IMR-90 (cell line): ENCODE measurements around the gene HOXB9. TPM values are rescaled to one million over a fixed set of nuclear protein-coding genes. Genes with fewer than 3 reads are reported as not detected.
A peak's percentile ranks its signal among the peaks of the same experiment; 100 is the strongest.

Source experiments
- ATAC-seq: fragments of 200-7000 bp; cut with Tn5 transposase; 2 replicates; pipeline ENCODE4 v1.9.1; 2020; ENCODE audit warnings: low read depth, mild to moderate bottlenecking, moderate library complexity
- BruUV-seq: library from RNA; stranded (reverse); fragments of 400-500 nt; replicated peaks from 2 replicates; lab custom pipeline; 2021; lab: Mats Ljungman, UMichigan
- CTCF ChIA-PET: fragments of 300-600 bp; formaldehyde crosslinking; extraction: SDS; loops from one replicate; lab custom pipeline; 2021; ENCODE audit warnings: antibody characterized with exemption; lab: Yijun Ruan, JAX
- POLR2A ChIA-PET: fragments of 300-600 bp; sonication (Branson Sonifier 250); formaldehyde crosslinking; loops from one replicate; lab custom pipeline; 2022; ENCODE audit warnings: antibody characterized with exemption; ENCODE audit not compliant: unreplicated experiment; lab: Charles Lee
- DNase-seq: peaks from one replicate; pipeline ENCODE4 v3.0.0; 2013
- H2AFZ ChIP-seq: replicated peaks from 2 replicates; pipeline ENCODE3; 2013; ENCODE audit warnings: low read length, mild to moderate bottlenecking; ENCODE audit not compliant: poor library complexity
- H2AK5ac ChIP-seq: 2 replicates; pipeline ENCODE4 v1.6.1; 2013; ENCODE audit warnings: low read depth, low read length, inconsistent platforms
- H2AK9ac ChIP-seq: replicated peaks from 2 replicates; pipeline ENCODE3; 2013; ENCODE audit warnings: mild to moderate bottlenecking, low read depth, low read length, moderate library complexity; ENCODE audit not compliant: poor library complexity
- H2BK120ac ChIP-seq: 2 replicates; pipeline ENCODE4 v1.6.1; 2013; ENCODE audit warnings: low read depth, low read length, inconsistent platforms
- H2BK15ac ChIP-seq: 3 replicates; pipeline ENCODE4 v1.6.1; 2013; ENCODE audit warnings: low read depth, low read length, inconsistent platforms
- H2BK20ac ChIP-seq: 2 replicates; pipeline ENCODE4 v1.6.1; 2013; ENCODE audit warnings: low read depth, mild to moderate bottlenecking, inconsistent platforms, low read length, moderate library complexity
- H2BK5ac ChIP-seq: 2 replicates; pipeline ENCODE4 v1.6.1; 2013; ENCODE audit warnings: mild to moderate bottlenecking, low read depth, low read length, inconsistent platforms; ENCODE audit not compliant: poor library complexity, severe bottlenecking
- H3K14ac ChIP-seq: replicated peaks from 2 replicates; pipeline ENCODE4 v1.6.1; 2013; ENCODE audit warnings: low read depth, low read length, inconsistent platforms
- H3K18ac ChIP-seq: 2 replicates; pipeline ENCODE4 v1.6.1; 2013; ENCODE audit warnings: low read depth, low read length, control low read depth
- H3K23ac ChIP-seq: 2 replicates; pipeline ENCODE4 v1.6.1; 2013; ENCODE audit warnings: low read depth, low read length, inconsistent platforms
- H3K27ac ChIP-seq: 2 replicates; pipeline ENCODE4 v1.5.1; 2013; ENCODE audit warnings: mild to moderate bottlenecking, control low read depth, low read length; ENCODE audit not compliant: insufficient read depth
- H3K27me3 ChIP-seq: 2 replicates; pipeline ENCODE4 v1.6.1; 2013; ENCODE audit warnings: low read length; ENCODE audit not compliant: control insufficient read depth, insufficient read depth
- H3K36me3 ChIP-seq: 2 replicates; pipeline ENCODE4 v1.6.1; 2013; ENCODE audit warnings: low read length, mixed read lengths; ENCODE audit not compliant: control insufficient read depth, insufficient read depth
- H3K4ac ChIP-seq: 2 replicates; pipeline ENCODE4 v1.6.1; 2013; ENCODE audit warnings: low read depth, low read length, inconsistent platforms
- H3K4me1 ChIP-seq: 2 replicates; pipeline ENCODE4 v1.6.1; 2013; ENCODE audit warnings: low read length, mixed read lengths; ENCODE audit not compliant: control insufficient read depth, insufficient read depth
- H3K4me2 ChIP-seq: 2 replicates; pipeline ENCODE4 v1.6.1; 2013; ENCODE audit warnings: low read depth, mild to moderate bottlenecking, control low read depth, low read length, moderate library complexity
- H3K4me3 ChIP-seq: 2 replicates; pipeline ENCODE4 v1.5.1; 2013; ENCODE audit warnings: low read depth, mild to moderate bottlenecking, control low read depth, low read length, moderate library complexity; ENCODE audit not compliant: insufficient read depth
- H3K56ac ChIP-seq: 2 replicates; pipeline ENCODE4 v1.6.1; 2013; ENCODE audit warnings: low read length, inconsistent platforms; ENCODE audit not compliant: insufficient read depth; ENCODE audit errors: extremely low read depth
- H3K79me1 ChIP-seq, 2 experiments: 2 replicates each; pipeline ENCODE4 v1.6.1; 2013; ENCODE audit warnings: low read length in 2 of 2, inconsistent platforms in 1 of 2, low read depth in 1 of 2
- H3K9ac ChIP-seq: 2 replicates; pipeline ENCODE4 v1.6.1; 2013; ENCODE audit warnings: low read depth, low read length, control low read depth
- H3K9me1 ChIP-seq: 2 replicates; pipeline ENCODE4 v1.6.1; 2013; ENCODE audit warnings: low read length, inconsistent platforms; ENCODE audit not compliant: insufficient read depth
- H3K9me3 ChIP-seq: 2 replicates; pipeline ENCODE4 v1.6.1; 2013; ENCODE audit warnings: low read length; ENCODE audit not compliant: control insufficient read depth, insufficient read depth
- H4K20me1 ChIP-seq: 2 replicates; pipeline ENCODE4 v1.6.1; 2013; ENCODE audit warnings: low read length, inconsistent platforms; ENCODE audit not compliant: insufficient read depth
- H4K5ac ChIP-seq: 2 replicates; pipeline ENCODE4 v1.6.1; 2013; ENCODE audit warnings: mild to moderate bottlenecking, low read depth, low read length, control low read depth
- H4K8ac ChIP-seq, 2 experiments: 2 replicates each; pipeline ENCODE4 v1.6.1; 2013; ENCODE audit warnings: low read depth in 2 of 2, low read length in 2 of 2, control low read depth in 1 of 2, inconsistent platforms in 1 of 2
- H4K91ac ChIP-seq: 2 replicates; pipeline ENCODE4 v1.6.1; 2013; ENCODE audit warnings: low read depth, low read length, inconsistent platforms; ENCODE audit not compliant: insufficient read depth
- BHLHE40 ChIP-seq: fragments of 150-350 bp; IDR thresholded peaks from 2 replicates; pipeline ENCODE4 v1.6.1; 2016; ENCODE audit warnings: mild to moderate bottlenecking, low read depth, low read length
- CTCF ChIP-seq: conservative IDR thresholded peaks from 2 replicates; pipeline ENCODE4 v1.5.1; 2012; ENCODE audit warnings: mild to moderate bottlenecking, low read depth, low read length, improper control_type of control experiment
- MXI1 ChIP-seq: IDR thresholded peaks from 2 replicates; pipeline ENCODE4 v1.6.1; 2012; ENCODE audit warnings: low read depth, mild to moderate bottlenecking, low read length, moderate library complexity, borderline replicate concordance
- NFE2L2 ChIP-seq: fragments of 150-350 bp; IDR thresholded peaks from 2 replicates; pipeline ENCODE4 v1.6.1; 2016; ENCODE audit warnings: low read depth, mild to moderate bottlenecking, low read length
- RCOR1 ChIP-seq: IDR thresholded peaks from 2 replicates; pipeline ENCODE4 v1.6.1; 2012; ENCODE audit warnings: mild to moderate bottlenecking, low read length, improper control_type of control experiment; ENCODE audit not compliant: insufficient replicate concordance
- RFX5 ChIP-seq: IDR thresholded peaks from 2 replicates; pipeline ENCODE4 v1.8.0; 2012; ENCODE audit warnings: low read depth, mild to moderate bottlenecking, low read length, moderate library complexity
- WGBS, 2 experiments: methylation state at CpG; one replicate each; pipeline versions ENCODE4 v1.1.5 to v1.1.7; 2013; ENCODE audit warnings: missing lambda C conversion rate in 2 of 2; ENCODE audit not compliant: insufficient read length in 1 of 2; ENCODE audit errors: extremely low coverage in 2 of 2; 5-methylcytosine and 5-hydroxymethylcytosine counted together
- dilution Hi-C: fragments of 300-500 bp; cut with HindIII; formaldehyde crosslinking; loops from one replicate; pipeline ENCODE4 v1.14.3; 2018; ENCODE audit warnings: low sequenced_read_pairs; ENCODE audit not compliant: unreplicated experiment
- in situ Hi-C: fragments of 300-500 bp; cut with MboI; formaldehyde crosslinking; loops from 3 replicates; pipeline ENCODE4 v1.14.3; 2019; ENCODE audit warnings: low sequenced_read_pairs, inconsistent platforms, mixed read lengths
- intact Hi-C: fragments of 100-400 bp; cut with micrococcal nuclease; formaldehyde crosslinking; loops from 2 replicates; pipeline ENCODE4 v1.10.0; 2022
- polyA plus RNA-seq, 3 experiments: library from polyadenylated mRNA; depleted of rRNA; stranded (reverse); fragments of >200 nt; gene quantifications; 2 replicates each; pipeline ENCODE4 v1.2.3, GENCODE V29; 2012; ENCODE audit warnings: low replicate concordance in 1 of 3
- total RNA-seq: library from RNA; depleted of rRNA; stranded (reverse); fragments of >200 nt; gene quantifications from 2 replicates; pipeline ENCODE4 v1.2.3, GENCODE V29; 2012

The HOXB9 gene
- total and polyA plus RNA-seq, 2 of the 4 experiments (the other 2 are of a cell fraction), result 0.05 TPM; not detected in 1

GRCh38 chr17:48615047-48615962, 10.9 kb downstream of the HOXB9 start, which contains the start of gene HOXB8:
HOXB8 (minus strand) TSS chr17:48615292; CDS start chr17:48614704, 588 bp downstream.
- Histone ChIP-seq H3K4me1 (peaks cover 3% of the 10 kb centered on the region), H3K9me1 (no peaks in the 10 kb centered on the region), H3K9ac (peak within 1 kb of the TSS; percentile 63), H3K27me3 (peaks cover 48% of the 10 kb centered on the region), H3K4me2 (peak within 1 kb of the TSS; percentile 73), H2BK15ac (no peak within 1 kb of the TSS), H3K9me3 (no peaks in the 10 kb centered on the region), H2BK120ac (no peak within 1 kb of the TSS; the same call in 1 of the 2 replicates), H3K4ac (no peak within 1 kb of the TSS), H3K18ac (no peak within 1 kb of the TSS; the same call in 1 of the 2 replicates), H2BK5ac (peak within 1 kb of the TSS; percentile 27), H3K23ac (no peak within 1 kb of the TSS), H3K79me1 (peaks cover 3 to 14% of the 10 kb centered on the region in 2 experiments; a peak in 2 of 4 replicates), H2AFZ (peak within 1 kb of the TSS; percentile 78), H3K56ac (no peak within 1 kb of the TSS), H3K27ac (peak within 1 kb of the TSS; percentile 60), H4K5ac (no peak within 1 kb of the TSS), H3K4me3 (peak within 1 kb of the TSS; percentile 52), H4K20me1 (peaks cover 4% of the 10 kb centered on the region; the same call in 1 of the 2 replicates), H2AK5ac (no peak within 1 kb of the TSS), H3K36me3 (no peaks in the 10 kb centered on the region), H3K14ac (no peak within 1 kb of the TSS), H2BK20ac (no peak within 1 kb of the TSS), H4K8ac (no peak within 1 kb of the TSS), H4K91ac (no peak within 1 kb of the TSS), H2AK9ac (peak within 1 kb of the TSS; percentile 57)
- 40% methylated on average over 2 of the region's 41 CpGs; no CpG with 5 or more reads in 1 of the 2 experiments for WGBS, 2 experiments
- TF ChIP-seq BHLHE40 (no peak), MXI1 (no peak), RFX5 (no peak), NFE2L2 (no peak), RCOR1 (no peak), CTCF (no peak)
- dilution Hi-C loops (no loop called here), in situ Hi-C loops (no loop called here), intact Hi-C loops (no loop called here)
- no peak for DNase-seq
- CTCF ChIA-PET, result interaction anchor here (0.6 kb wide), 1 partner anchor 1824 kb away, joined by 4 read pairs; no protein-coding TSS in a partner anchor
- POLR2A ChIA-PET, result no interaction called here
- BruUV-seq, result no TSS peak
- no peak for ATAC-seq
